HEK293T (cell line): ENCODE data around the gene LOXL3.

ENCODE experiments used
- BHLHE40 ChIP-seq: fragments of 450-650 bp; IDR thresholded peaks from 2 replicates; pipeline ENCODE4 v1.6.1; 2016; ENCODE audit warnings: mild to moderate bottlenecking, moderate library complexity, borderline replicate concordance
- FOXM1 ChIP-seq: fragments of 450-650 bp; IDR thresholded peaks from 2 replicates; pipeline ENCODE4 v1.6.1; 2017; ENCODE audit warnings: mild to moderate bottlenecking, borderline replicate concordance
- LEF1 ChIP-seq: fragments of 450-650 bp; IDR thresholded peaks from 2 replicates; pipeline ENCODE4 v1.6.1; 2017; ENCODE audit warnings: mild to moderate bottlenecking, borderline replicate concordance
- SUZ12 ChIP-seq: fragments of 450-650 bp; IDR thresholded peaks from 2 replicates; pipeline ENCODE4 v1.6.1; 2016; ENCODE audit warnings: mild to moderate bottlenecking
- ZNF384 ChIP-seq: fragments of 450-650 bp; IDR thresholded peaks from 2 replicates; pipeline ENCODE4 v1.6.1; 2016

- no peak for TF ChIP-seq FOXM1
- no peak for TF ChIP-seq BHLHE40
- TF ChIP-seq ZNF384 = no peak
- TF ChIP-seq SUZ12 = no peak
- no peak for TF ChIP-seq LEF1
These were observed 26.0 kb downstream of the LOXL3 start for GRCh38 chr2:74527741-74528140.
